GM12878 (cell line): ENCODE data around the gene ATF6.

Experiments
- ASH2L ChIP-seq: fragments of 300-600, 200-600 bp; sonication (generic); IDR thresholded peaks from 2 replicates; pipeline ENCODE4 v1.6.1; 2017; ENCODE audit warnings: low read depth, mild to moderate bottlenecking, borderline replicate concordance
- CREM ChIP-seq: IDR thresholded peaks from 2 replicates; pipeline ENCODE4 v1.6.1; 2014; ENCODE audit warnings: antibody characterized with exemption, low read depth
- IRF4 ChIP-seq: IDR thresholded peaks from 2 replicates; pipeline ENCODE4 v1.6.1; 2011; ENCODE audit warnings: low read depth, low read length
- PAX8 ChIP-seq: fragments of 450-650 bp; IDR thresholded peaks from 2 replicates; pipeline ENCODE4 v1.6.1; 2017; ENCODE audit warnings: mild to moderate bottlenecking, moderate library complexity
- POLR2A ChIP-seq: IDR thresholded peaks from 2 replicates; pipeline ENCODE4 v1.6.1; 2011; ENCODE audit warnings: low read depth, mild to moderate bottlenecking, low read length
- STAT1 ChIP-seq: fragments of 450-650 bp; conservative IDR thresholded peaks from 2 replicates; pipeline ENCODE4 v1.6.1; 2014; ENCODE audit warnings: antibody characterized with exemption, mild to moderate bottlenecking
- SUZ12 ChIP-seq: fragments of 200-600 bp; sonication (generic); IDR thresholded peaks from one replicate; pipeline ENCODE4 v1.6.1; 2018; ENCODE audit warnings: antibody characterized with exemption, mild to moderate bottlenecking; ENCODE audit not compliant: unreplicated experiment
- TAF1 ChIP-seq: IDR thresholded peaks from 2 replicates; pipeline ENCODE4 v1.6.1; 2011; ENCODE audit warnings: mild to moderate bottlenecking, low read depth, low read length, borderline replicate concordance
- TARDBP ChIP-seq: IDR thresholded peaks from 2 replicates; pipeline ENCODE4 v1.6.1; 2016; ENCODE audit warnings: borderline replicate concordance
- ZNF592 ChIP-seq: fragments of 450-650 bp; IDR thresholded peaks from 2 replicates; pipeline ENCODE4 v1.6.1; 2017; ENCODE audit warnings: mild to moderate bottlenecking, moderate library complexity
- TF ChIP-seq, protein P1 (sequence below), 3 experiments: IDR thresholded peaks in 2 of 3; conservative IDR thresholded peaks in 1 of 3; 2 replicates each; pipeline ENCODE4 v1.5.1; 2011; ENCODE audit warnings: low read depth in 3 of 3, low read length in 3 of 3, mild to moderate bottlenecking in 3 of 3, control low read depth in 2 of 3, moderate library complexity in 2 of 3, inconsistent platforms in 1 of 3, mixed read lengths in 1 of 3; ENCODE audit not compliant: control insufficient read depth in 2 of 3, insufficient read depth in 1 of 3; ENCODE audit errors: extremely low read depth in 1 of 3

DNA sequence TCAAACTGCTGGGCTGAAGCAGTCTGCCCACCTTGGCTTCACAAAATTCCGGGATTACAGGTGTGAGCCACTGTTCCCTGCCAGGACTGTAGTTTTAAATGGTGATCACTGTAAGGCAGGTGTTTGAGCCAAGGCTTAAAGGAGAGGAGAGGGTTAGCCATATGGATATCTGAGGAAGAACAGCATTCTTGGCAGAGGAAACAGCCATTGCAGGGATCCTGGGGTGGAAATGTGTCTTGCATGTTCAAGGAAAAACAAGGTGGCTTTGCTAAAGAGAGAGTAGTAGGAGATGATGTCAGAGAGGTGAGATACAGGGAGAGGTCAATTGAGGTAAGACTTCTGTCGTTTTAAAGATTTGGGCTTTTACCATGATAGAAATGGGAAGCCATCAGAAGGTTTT is 73.5 kb downstream of the ATF6 start:
- TF ChIP-seq, protein P1, sequence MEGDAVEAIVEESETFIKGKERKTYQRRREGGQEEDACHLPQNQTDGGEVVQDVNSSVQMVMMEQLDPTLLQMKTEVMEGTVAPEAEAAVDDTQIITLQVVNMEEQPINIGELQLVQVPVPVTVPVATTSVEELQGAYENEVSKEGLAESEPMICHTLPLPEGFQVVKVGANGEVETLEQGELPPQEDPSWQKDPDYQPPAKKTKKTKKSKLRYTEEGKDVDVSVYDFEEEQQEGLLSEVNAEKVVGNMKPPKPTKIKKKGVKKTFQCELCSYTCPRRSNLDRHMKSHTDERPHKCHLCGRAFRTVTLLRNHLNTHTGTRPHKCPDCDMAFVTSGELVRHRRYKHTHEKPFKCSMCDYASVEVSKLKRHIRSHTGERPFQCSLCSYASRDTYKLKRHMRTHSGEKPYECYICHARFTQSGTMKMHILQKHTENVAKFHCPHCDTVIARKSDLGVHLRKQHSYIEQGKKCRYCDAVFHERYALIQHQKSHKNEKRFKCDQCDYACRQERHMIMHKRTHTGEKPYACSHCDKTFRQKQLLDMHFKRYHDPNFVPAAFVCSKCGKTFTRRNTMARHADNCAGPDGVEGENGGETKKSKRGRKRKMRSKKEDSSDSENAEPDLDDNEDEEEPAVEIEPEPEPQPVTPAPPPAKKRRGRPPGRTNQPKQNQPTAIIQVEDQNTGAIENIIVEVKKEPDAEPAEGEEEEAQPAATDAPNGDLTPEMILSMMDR (IDR thresholded peaks at IDR 0.05 in 2 of 3, conservative IDR thresholded peaks at IDR 0.05 in 1 of 3; ENCODE audit: control insufficient read depth in 2 of 3, extremely low read depth in 1 of 3, insufficient read depth in 1 of 3, low read depth in 3 of 3, low read length in 3 of 3) = no peak
- TF ChIP-seq SUZ12 (no peak), STAT1 (no peak), TARDBP (no peak), ZNF592 (no peak), CREM (no peak), POLR2A (no peak), IRF4 (no peak), TAF1 (no peak), ASH2L (no peak), PAX8 (no peak)
